ENCODE measurements around the gene IDH3B. TPM values are rescaled to one million over a fixed set of nuclear protein-coding genes. Genes with fewer than 3 reads are reported as not detected.

The IDH3B gene
- total and polyA plus RNA-seq, 2 of the 8 experiments (the other 6 are each of a cell fraction or from before 2014, with no cell fraction given): 110 to 167 TPM

DNA sequence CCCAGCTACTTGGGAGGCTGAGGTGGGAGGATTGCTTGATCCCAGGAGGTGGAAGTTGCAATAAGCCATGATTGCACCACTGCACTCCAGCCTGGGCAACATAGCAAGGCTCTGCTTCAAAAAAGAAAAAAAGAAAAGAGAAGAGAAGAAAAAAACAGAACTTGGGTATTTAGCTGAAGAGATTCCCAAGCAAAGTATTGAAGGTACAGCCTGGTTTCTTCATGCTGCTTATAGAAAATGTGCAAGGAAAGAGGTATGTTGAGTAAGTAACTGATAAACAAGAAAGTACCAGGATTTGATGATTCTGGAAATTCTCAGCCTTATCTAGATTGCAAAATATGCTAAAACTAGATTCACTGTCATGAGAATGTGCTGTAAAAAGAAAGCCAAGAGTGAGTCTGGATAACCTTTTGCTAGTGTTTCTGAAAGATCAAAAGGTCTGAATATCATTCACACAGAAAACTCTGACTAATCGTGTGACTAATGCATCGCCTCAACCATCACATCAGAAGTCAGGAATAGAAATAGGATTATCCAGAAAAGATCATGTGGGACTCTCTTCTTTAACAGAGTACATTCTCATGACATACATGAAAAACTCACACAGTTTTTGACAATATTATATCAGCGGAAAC, 43.9 kb downstream of the IDH3B start:
- H2BK120ac ChIP-seq (replicated peaks; ENCODE audit: low read depth, low read length): no peak overlapping the region

More for the DNA sequence above, 43.9 kb downstream of the IDH3B start:
- no peak overlapping the region for H3K9ac ChIP-seq (replicated peaks in 1 of 4; ENCODE audit: extremely low read depth in 1 of 4, low read depth in 3 of 4, low read length in 3 of 4)
- no peak overlapping the region for H2BK20ac ChIP-seq (ENCODE audit: low read length)
- H3K14ac ChIP-seq (ENCODE audit: insufficient read length): no peak overlapping the region
- no peaks in the 10 kb centered on the region for H3K4me1 ChIP-seq (replicated peaks in 1 of 4; ENCODE audit: control insufficient read depth in 3 of 4, insufficient read depth in 4 of 4, low read length in 3 of 4)
- no peak overlapping the region for H3K18ac ChIP-seq (ENCODE audit: extremely low read depth, low read length)
- no peaks in the 10 kb centered on the region for H3K36me3 ChIP-seq (ENCODE audit: control insufficient read depth in 2 of 4, insufficient read depth in 4 of 4, low read length in 3 of 4)
- TF ChIP-seq GTF2F1 (IDR thresholded peaks at IDR 0.05; ENCODE audit: borderline replicate concordance, low read depth, low read length): no peak
- TF ChIP-seq FOSL1 (IDR thresholded peaks at IDR 0.05; ENCODE audit: insufficient read depth, low read depth, low read length): no peak
- TF ChIP-seq RAD21 (IDR thresholded peaks at IDR 0.05 in 1 of 2, conservative IDR thresholded peaks at IDR 0.05 in 1 of 2; ENCODE audit: low read depth in 2 of 2, low read length in 2 of 2): no peak
- TF ChIP-seq RNF2 (IDR thresholded peaks at IDR 0.05; ENCODE audit: borderline replicate concordance, low read depth, low read length, missing control alignments, poor library complexity, severe bottlenecking): no peak
- TF ChIP-seq NANOG (IDR thresholded peaks at IDR 0.05; ENCODE audit: insufficient read depth, low read depth, low read length, poor library complexity, severe bottlenecking): no peak
- TF ChIP-seq, protein P1, sequence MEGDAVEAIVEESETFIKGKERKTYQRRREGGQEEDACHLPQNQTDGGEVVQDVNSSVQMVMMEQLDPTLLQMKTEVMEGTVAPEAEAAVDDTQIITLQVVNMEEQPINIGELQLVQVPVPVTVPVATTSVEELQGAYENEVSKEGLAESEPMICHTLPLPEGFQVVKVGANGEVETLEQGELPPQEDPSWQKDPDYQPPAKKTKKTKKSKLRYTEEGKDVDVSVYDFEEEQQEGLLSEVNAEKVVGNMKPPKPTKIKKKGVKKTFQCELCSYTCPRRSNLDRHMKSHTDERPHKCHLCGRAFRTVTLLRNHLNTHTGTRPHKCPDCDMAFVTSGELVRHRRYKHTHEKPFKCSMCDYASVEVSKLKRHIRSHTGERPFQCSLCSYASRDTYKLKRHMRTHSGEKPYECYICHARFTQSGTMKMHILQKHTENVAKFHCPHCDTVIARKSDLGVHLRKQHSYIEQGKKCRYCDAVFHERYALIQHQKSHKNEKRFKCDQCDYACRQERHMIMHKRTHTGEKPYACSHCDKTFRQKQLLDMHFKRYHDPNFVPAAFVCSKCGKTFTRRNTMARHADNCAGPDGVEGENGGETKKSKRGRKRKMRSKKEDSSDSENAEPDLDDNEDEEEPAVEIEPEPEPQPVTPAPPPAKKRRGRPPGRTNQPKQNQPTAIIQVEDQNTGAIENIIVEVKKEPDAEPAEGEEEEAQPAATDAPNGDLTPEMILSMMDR (IDR thresholded peaks at IDR 0.05; ENCODE audit: control extremely low read depth in 1 of 3, insufficient read depth in 1 of 3, low read depth in 1 of 3, low read length in 3 of 3): no peak
- no peak overlapping the region for H3K56ac ChIP-seq (replicated peaks; ENCODE audit: insufficient read length, low read depth, low read length)
- H4K91ac ChIP-seq (replicated peaks; ENCODE audit: insufficient read length, low read length): no peak overlapping the region
- ChIA-PET CTCF (ENCODE audit: partially characterized antibody) (no interaction called here), POLR2A (ENCODE audit: partially characterized antibody) (no interaction called here)
- no peaks in the 10 kb centered on the region for H4K20me1 ChIP-seq (replicated peaks in 1 of 2; ENCODE audit: control insufficient read depth in 1 of 2, insufficient read depth in 2 of 2, low read length in 2 of 2)
- H3K23ac ChIP-seq (ENCODE audit: insufficient read length): no peak overlapping the region
- no peaks in the 10 kb centered on the region for H3K79me2 ChIP-seq (ENCODE audit: control insufficient read depth in 1 of 2, insufficient read depth in 2 of 2, low read length in 2 of 2)
- no peak overlapping the region for H4K8ac ChIP-seq (ENCODE audit: extremely low read depth, insufficient read depth, low read length)
- 95% methylated on average over 3 of the region's 3 CpGs; no CpG with 5 or more reads in 1 of the 2 experiments for WGBS, 2 experiments (ENCODE audit: extremely low coverage in 1 of 2, insufficient coverage in 1 of 2, insufficient read length in 1 of 2, insufficient replicate concordance in 2 of 2, low coverage in 1 of 2, low lambda C conversion rate in 2 of 2, missing lambda C conversion rate in 1 of 2)
- no peaks in the 10 kb centered on the region for H3K79me1 ChIP-seq (ENCODE audit: low read depth, low read length)
- H3K4me2 ChIP-seq (ENCODE audit: insufficient read depth in 1 of 2, low read depth in 2 of 2, low read length in 2 of 2): no peak overlapping the region
- no peak overlapping the region for H2BK15ac ChIP-seq (ENCODE audit: low read length)
- no peaks in the 10 kb centered on the region for H3K27me3 ChIP-seq (replicated peaks in 1 of 4; ENCODE audit: control insufficient read depth in 3 of 4, extremely low read depth in 1 of 4, insufficient read depth in 3 of 4, low read length in 3 of 4)
- H2AK5ac ChIP-seq (ENCODE audit: low read depth, low read length): no peak overlapping the region
- DNase-seq (ENCODE audit: low read depth in 1 of 2, low spot score in 2 of 2) (no peak), FAIRE-seq (no peak)
- no peaks in the 10 kb centered on the region for H3K23me2 ChIP-seq (ENCODE audit: low read depth, low read length)
- H4K5ac ChIP-seq (ENCODE audit: insufficient read length, low read depth, low read length): no peak overlapping the region
- no peak overlapping the region for H3K27ac ChIP-seq (ENCODE audit: low read depth, low read length)
- no peak overlapping the region for H2BK5ac ChIP-seq (ENCODE audit: low read depth, low read length)
- no peak overlapping the region for H3K4ac ChIP-seq (replicated peaks; ENCODE audit: insufficient read length, low read depth, low read length)
- H2BK12ac ChIP-seq (ENCODE audit: low read depth, low read length): no peak overlapping the region
- H2AFZ ChIP-seq (ENCODE audit: low read length): no peak overlapping the region
- no peaks in the 10 kb centered on the region; a peak in 1 of 4 replicates for H3K9me3 ChIP-seq (ENCODE audit: insufficient read depth in 2 of 2, low read depth in 1 of 2, low read length in 1 of 2)
- H3K4me3 ChIP-seq (ENCODE audit: extremely low read depth in 1 of 4, insufficient read depth in 2 of 4, low read depth in 3 of 4, low read length in 4 of 4): no peak overlapping the region

All from H1 (cell line).